ENCODE results near the gene NBPF4.
"Not testable (repeated sequence)": the region's sequence is repeated elsewhere in the genome, so short reads cannot be mapped to it uniquely, and the experiment has no call there.

DNA sequence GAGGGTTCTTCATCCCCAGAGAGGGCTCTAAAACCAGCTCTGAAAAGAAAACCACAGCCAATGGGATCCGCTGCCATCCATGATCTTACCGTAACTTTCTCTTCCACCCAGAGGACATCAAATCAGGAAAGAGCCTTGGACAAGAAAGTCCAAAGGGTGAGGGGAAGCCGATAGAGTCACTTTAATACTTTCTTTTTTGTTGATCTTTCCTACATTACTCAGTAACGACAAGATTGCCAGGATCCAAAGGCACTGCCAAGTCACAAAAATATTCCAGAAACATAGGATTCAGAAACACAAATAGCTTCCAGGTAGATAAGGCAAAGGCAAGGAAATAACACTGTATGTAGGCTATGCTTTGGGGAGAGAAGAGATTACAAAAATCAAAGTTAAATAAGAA, 17.0 kb downstream of the NBPF4 start:
- TF ChIP-seq, protein P1, sequence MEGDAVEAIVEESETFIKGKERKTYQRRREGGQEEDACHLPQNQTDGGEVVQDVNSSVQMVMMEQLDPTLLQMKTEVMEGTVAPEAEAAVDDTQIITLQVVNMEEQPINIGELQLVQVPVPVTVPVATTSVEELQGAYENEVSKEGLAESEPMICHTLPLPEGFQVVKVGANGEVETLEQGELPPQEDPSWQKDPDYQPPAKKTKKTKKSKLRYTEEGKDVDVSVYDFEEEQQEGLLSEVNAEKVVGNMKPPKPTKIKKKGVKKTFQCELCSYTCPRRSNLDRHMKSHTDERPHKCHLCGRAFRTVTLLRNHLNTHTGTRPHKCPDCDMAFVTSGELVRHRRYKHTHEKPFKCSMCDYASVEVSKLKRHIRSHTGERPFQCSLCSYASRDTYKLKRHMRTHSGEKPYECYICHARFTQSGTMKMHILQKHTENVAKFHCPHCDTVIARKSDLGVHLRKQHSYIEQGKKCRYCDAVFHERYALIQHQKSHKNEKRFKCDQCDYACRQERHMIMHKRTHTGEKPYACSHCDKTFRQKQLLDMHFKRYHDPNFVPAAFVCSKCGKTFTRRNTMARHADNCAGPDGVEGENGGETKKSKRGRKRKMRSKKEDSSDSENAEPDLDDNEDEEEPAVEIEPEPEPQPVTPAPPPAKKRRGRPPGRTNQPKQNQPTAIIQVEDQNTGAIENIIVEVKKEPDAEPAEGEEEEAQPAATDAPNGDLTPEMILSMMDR (IDR thresholded peaks at IDR 0.05), result not testable (repeated sequence)
- TF ChIP-seq POLR2AphosphoS5, POLR2A (IDR thresholded peaks at IDR 0.05): not testable (repeated sequence)
